ENCODE measurements around the gene RNU2-63P. TPM values are rescaled to one million over a fixed set of nuclear protein-coding genes. Genes with fewer than 3 reads are reported as not detected.

RNU2-63P gene
- total RNA-seq, 1 donor from 2014 or later = not detected

DNA sequence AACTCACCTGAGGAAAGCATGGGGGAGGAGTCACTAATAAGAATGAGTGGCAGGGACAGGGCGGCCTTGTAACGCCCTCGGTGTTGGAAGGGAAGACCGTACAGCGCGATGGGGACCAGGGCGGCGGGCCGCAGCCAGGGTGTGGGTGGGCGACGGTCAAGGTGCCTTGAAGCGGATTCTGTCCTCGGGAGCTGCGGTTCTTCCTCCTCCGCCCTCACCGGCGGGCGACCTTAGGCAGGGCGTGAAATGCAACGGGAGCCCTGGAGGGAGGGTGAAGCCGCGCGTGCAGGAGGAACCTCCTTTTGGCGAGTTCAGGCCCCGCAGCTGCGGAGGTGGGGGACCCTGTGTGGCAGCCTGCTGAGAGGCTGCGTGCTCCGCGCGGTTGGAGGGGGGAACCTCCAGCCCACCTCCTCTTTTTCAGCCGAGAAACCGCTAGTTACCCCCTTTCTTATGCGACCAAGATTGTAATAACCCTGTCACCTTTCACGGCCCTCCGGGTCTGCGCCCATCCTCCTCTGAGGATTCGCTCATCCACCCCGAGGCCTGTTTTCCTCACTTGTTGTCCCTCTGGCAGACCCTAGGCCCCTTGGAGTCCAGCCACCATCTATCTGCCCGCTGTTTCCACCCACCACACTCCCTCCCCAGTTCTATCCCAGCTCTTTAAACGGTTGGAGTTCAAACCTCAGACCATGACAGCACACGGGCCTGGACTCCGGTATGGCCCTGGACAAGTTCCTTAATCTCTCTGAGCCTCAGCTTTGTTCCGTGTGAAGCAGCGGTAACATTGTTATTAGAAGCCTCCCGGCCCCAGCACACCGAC, 823 bp upstream of the RNU2-63P start:
- TF ChIP-seq, protein P1, sequence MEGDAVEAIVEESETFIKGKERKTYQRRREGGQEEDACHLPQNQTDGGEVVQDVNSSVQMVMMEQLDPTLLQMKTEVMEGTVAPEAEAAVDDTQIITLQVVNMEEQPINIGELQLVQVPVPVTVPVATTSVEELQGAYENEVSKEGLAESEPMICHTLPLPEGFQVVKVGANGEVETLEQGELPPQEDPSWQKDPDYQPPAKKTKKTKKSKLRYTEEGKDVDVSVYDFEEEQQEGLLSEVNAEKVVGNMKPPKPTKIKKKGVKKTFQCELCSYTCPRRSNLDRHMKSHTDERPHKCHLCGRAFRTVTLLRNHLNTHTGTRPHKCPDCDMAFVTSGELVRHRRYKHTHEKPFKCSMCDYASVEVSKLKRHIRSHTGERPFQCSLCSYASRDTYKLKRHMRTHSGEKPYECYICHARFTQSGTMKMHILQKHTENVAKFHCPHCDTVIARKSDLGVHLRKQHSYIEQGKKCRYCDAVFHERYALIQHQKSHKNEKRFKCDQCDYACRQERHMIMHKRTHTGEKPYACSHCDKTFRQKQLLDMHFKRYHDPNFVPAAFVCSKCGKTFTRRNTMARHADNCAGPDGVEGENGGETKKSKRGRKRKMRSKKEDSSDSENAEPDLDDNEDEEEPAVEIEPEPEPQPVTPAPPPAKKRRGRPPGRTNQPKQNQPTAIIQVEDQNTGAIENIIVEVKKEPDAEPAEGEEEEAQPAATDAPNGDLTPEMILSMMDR (conservative IDR thresholded peaks at IDR 0.05; ENCODE audit: low read depth, low read length) = no peak
- DNase-seq (ENCODE audit: low read depth) = peak; percentile 16
- H3K4me3 ChIP-seq (ENCODE audit: low read depth, low read length) = peak overlapping the region; percentile 80

DNA sequence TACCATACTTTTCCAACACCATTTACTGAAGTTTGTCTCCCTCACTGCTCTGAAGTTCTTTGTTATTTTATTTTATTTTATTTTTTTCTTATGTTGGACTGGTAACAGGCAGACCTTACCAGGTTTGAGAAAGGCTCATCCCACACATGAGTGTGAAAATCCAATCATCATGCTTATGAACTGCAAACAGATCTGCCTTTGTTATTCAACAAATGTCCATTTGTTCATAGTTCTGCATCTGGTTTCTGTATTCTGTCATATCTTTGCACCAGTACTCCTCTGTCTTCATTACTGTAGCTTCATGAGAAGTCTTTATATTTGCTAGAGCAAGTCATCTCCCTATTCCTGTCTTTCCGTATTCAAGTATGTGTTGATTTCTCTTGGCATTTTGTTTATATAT, 5.3 kb downstream of the RNU2-63P start:
- TF ChIP-seq, protein P1 (conservative IDR thresholded peaks at IDR 0.05; ENCODE audit: low read depth, low read length) = no peak
- no peak for DNase-seq (ENCODE audit: low read depth)
- no peak overlapping the region for H3K4me3 ChIP-seq (ENCODE audit: low read depth, low read length)

DNA sequence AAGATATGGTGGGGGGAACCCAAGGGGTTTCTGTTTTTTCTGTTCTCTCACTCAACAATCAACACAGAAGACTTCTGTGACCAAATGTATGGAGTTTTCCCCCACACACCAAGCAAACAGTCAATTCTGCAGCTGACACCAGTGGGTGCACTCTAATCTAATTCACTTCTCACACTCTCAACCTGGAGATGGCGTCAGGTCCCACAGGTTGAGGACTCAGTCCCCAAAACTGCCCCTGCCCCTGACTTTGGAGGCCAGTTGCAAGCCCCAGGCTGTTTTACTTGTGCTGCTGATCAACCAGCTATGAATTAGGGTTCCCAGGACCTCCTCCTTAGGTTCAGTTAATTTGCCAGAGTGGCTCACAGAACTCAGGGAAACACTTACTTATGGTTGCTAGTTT, 6.2 kb downstream of the RNU2-63P start:
- no peak overlapping the region for H3K4me3 ChIP-seq (ENCODE audit: low read depth, low read length)
- no peak for DNase-seq (ENCODE audit: low read depth)
- TF ChIP-seq, protein P1 (conservative IDR thresholded peaks at IDR 0.05; ENCODE audit: low read depth, low read length) = no peak

DNA sequence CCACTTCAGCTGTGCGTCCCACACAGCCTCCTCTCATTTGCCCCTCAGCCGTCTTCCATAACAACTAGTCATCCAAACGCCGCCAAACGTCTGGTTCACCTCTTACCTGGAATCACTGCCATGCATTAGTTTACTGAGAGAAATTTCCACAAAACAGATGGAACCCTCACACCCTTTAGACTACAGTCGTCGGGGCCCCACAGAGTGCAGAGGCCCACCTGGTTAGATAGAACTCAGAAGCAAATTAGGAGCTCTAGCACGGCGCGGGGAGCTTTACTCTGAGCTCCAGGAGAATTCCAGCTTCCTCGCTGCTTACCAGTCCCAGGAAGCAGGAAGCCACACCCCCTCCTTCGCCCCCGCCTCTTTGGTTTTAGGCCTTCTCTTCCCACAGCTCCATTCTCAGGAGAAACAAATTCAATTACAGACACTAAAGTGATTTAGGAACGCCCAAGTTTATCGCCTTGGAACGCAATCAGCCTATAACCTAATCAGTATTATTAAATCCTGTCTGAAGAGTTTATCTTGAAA, 9.4 kb downstream of the RNU2-63P start:
- TF ChIP-seq, protein P1 (conservative IDR thresholded peaks at IDR 0.05; ENCODE audit: low read depth, low read length) = no peak
- DNase-seq (ENCODE audit: low read depth) = no peak
- H3K4me3 ChIP-seq (ENCODE audit: low read depth, low read length) = no peak overlapping the region

DNA sequence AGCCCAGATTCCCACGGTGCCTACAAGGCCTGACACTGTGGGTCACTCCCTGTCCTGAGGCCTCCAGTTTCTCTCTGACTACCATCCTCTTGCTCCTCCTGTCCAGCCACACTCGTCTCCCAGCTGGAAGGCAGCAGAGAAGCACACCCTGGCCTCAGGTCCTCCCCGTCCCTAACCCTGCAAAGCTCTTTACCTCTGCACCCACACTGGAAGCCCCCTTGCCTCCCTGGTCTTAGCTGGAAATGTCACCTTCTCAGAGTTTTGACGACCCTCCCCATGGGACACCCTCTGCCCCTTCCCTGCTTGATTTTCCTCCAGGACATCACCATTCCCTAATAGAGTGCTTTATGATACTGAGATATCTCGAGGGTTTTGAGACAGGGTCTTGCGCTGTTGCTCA, 10.6 kb downstream of the RNU2-63P start:
- DNase-seq (ENCODE audit: low read depth) = no peak
- TF ChIP-seq, protein P1 (conservative IDR thresholded peaks at IDR 0.05; ENCODE audit: low read depth, low read length) = no peak
- no peak overlapping the region for H3K4me3 ChIP-seq (ENCODE audit: low read depth, low read length)

DNA sequence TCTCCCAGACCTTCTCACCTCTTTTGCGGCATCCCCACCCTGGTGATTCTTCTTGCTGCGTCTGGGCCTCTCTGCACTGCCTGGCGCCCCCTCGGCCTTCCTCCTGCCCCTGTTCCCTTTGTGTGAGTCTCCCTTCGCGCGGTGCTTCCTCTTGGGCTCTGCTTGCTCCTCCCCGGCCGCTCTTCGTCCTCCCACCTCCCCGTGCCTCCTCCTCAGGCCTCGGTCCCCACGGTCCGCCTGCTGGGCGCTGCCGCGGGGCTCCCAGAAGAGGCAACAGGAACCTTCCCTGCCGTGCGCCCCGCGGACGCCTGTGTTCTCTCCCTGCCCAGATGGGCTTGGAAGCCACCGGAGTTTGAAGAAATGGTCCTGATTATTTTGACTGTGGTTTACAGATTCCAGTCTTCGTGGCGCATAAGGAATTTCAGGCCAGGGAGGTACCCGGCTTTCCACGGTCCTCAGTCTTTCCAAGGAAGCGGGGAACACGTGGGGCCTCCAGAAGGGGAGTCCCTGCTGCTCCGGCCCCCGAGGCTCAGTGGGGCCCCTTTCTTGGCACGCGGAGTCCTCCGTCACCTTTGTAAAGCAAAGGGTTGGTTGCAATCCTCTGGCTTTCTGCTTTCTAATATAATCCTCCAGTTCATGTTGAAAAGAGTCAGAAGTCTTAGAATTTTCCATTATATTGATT, 13.1 kb downstream of the RNU2-63P start:
- H3K4me3 ChIP-seq (ENCODE audit: low read depth, low read length) = no peak overlapping the region
- TF ChIP-seq, protein P1 (conservative IDR thresholded peaks at IDR 0.05; ENCODE audit: low read depth, low read length) = no peak
- no peak for DNase-seq (ENCODE audit: low read depth)
